ENCODE results near the gene AKAP17A.
"Not testable (repeated sequence)": the region's sequence is repeated elsewhere in the genome, so short reads cannot be mapped to it uniquely, and the experiment has no call there.

The AKAP17A gene

GRCh38 chrX:1610736-1611135 lies 19.3 kb downstream of the AKAP17A start:
- H3K4me1 ChIP-seq (ENCODE audit: control insufficient read depth, insufficient read depth, low read length) = no peaks in the 10 kb centered on the region
- no peaks in the 10 kb centered on the region for H3K36me3 ChIP-seq (ENCODE audit: control insufficient read depth, insufficient read depth, low read length)
- no peaks in the 10 kb centered on the region for H3K27me3 ChIP-seq (ENCODE audit: control insufficient read depth, insufficient read depth, low read length)
- no peak overlapping the region for H3K27ac ChIP-seq (ENCODE audit: low read depth, low read length)
- H3K9ac ChIP-seq (ENCODE audit: low read depth, low read length) = no peak overlapping the region
- no peak overlapping the region for H3K4me3 ChIP-seq (ENCODE audit: low read depth, low read length)
- no peaks in the 10 kb centered on the region for H3K9me3 ChIP-seq (ENCODE audit: control insufficient read depth, insufficient read depth, low read length)

GRCh38 chrX:1612641-1613286 lies 21.4 kb downstream of the AKAP17A start:
- no peaks in the 10 kb centered on the region for H3K4me1 ChIP-seq (ENCODE audit: control insufficient read depth, insufficient read depth, low read length)
- H3K9ac ChIP-seq (ENCODE audit: low read depth, low read length) = no peak overlapping the region
- no peaks in the 10 kb centered on the region for H3K36me3 ChIP-seq (ENCODE audit: control insufficient read depth, insufficient read depth, low read length)
- H3K27ac ChIP-seq (ENCODE audit: low read depth, low read length) = no peak overlapping the region
- H3K9me3 ChIP-seq (ENCODE audit: control insufficient read depth, insufficient read depth, low read length) = no peaks in the 10 kb centered on the region
- no peaks in the 10 kb centered on the region for H3K27me3 ChIP-seq (ENCODE audit: control insufficient read depth, insufficient read depth, low read length)
- no peak overlapping the region for H3K4me3 ChIP-seq (ENCODE audit: low read depth, low read length)

- no peaks in the 10 kb centered on the region for H3K36me3 ChIP-seq (ENCODE audit: control insufficient read depth, insufficient read depth, low read length)
- no peak within 1 kb of the TSS for H3K27ac ChIP-seq (ENCODE audit: low read depth, low read length)
- no peaks in the 10 kb centered on the region for H3K4me1 ChIP-seq (ENCODE audit: control insufficient read depth, insufficient read depth, low read length)
- no peaks in the 10 kb centered on the region for H3K27me3 ChIP-seq (ENCODE audit: control insufficient read depth, insufficient read depth, low read length)
- no peak within 1 kb of the TSS for H3K4me3 ChIP-seq (ENCODE audit: low read depth, low read length)
- H3K9ac ChIP-seq (ENCODE audit: low read depth, low read length) = no peak within 1 kb of the TSS
- no peaks in the 10 kb centered on the region for H3K9me3 ChIP-seq (ENCODE audit: control insufficient read depth, insufficient read depth, low read length)
Measured at GRCh38 chrX:1614927-1615326, 23.5 kb downstream of the AKAP17A start, which contains the start of gene ASMT. Gene ASMT, plus strand, starts transcription at chrX:1615059. Its CDS starts 141 bp downstream, at chrX:1615200.

DNA sequence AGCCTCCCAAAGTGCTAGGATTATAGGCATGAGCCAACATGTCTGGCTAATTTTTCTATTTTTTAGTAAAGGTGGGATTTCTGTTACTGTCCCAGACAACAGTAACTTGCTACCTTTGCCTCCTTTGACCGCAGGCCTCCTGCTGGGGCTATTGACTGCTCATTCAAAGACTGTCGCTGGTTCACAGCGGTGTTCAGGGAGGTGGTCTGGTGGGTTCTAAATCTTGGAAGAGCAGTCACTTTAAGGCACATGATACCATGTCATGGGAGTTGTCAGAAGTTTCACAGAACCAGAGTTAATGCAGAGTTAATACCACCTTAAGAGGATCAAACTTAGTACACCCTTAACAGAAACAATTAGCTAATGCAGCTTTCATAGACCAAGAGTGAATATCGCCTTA lies 27.3 kb downstream of the AKAP17A start:
- Histone ChIP-seq H3K27ac (ENCODE audit: low read depth, low read length) (no peak overlapping the region), H3K4me1 (ENCODE audit: control insufficient read depth, insufficient read depth, low read length) (no peaks in the 10 kb centered on the region), H3K9ac (ENCODE audit: low read depth, low read length) (no peak overlapping the region), H3K27me3 (ENCODE audit: control insufficient read depth, insufficient read depth, low read length) (no peaks in the 10 kb centered on the region), H3K9me3 (ENCODE audit: control insufficient read depth, insufficient read depth, low read length) (no peaks in the 10 kb centered on the region), H3K4me3 (ENCODE audit: low read depth, low read length) (no peak overlapping the region), H3K36me3 (ENCODE audit: control insufficient read depth, insufficient read depth, low read length) (no peaks in the 10 kb centered on the region)

GRCh38 chrX:1623691-1624090 lies 32.3 kb downstream of the AKAP17A start:
- Histone ChIP-seq H3K4me3 (ENCODE audit: low read depth, low read length) (no peak overlapping the region), H3K9ac (ENCODE audit: low read depth, low read length) (no peak overlapping the region), H3K27me3 (ENCODE audit: control insufficient read depth, insufficient read depth, low read length) (no peaks in the 10 kb centered on the region), H3K27ac (ENCODE audit: low read depth, low read length) (no peak overlapping the region), H3K36me3 (ENCODE audit: control insufficient read depth, insufficient read depth, low read length) (no peaks in the 10 kb centered on the region), H3K4me1 (ENCODE audit: control insufficient read depth, insufficient read depth, low read length) (no peaks in the 10 kb centered on the region), H3K9me3 (ENCODE audit: control insufficient read depth, insufficient read depth, low read length) (no peaks in the 10 kb centered on the region)

- H3K9ac ChIP-seq (ENCODE audit: low read depth, low read length); H3K27ac ChIP-seq (ENCODE audit: low read depth, low read length); H3K4me1 ChIP-seq (ENCODE audit: control insufficient read depth, insufficient read depth, low read length); H3K27me3 ChIP-seq (ENCODE audit: control insufficient read depth, insufficient read depth, low read length); H3K4me3 ChIP-seq (ENCODE audit: low read depth, low read length); H3K36me3 ChIP-seq (ENCODE audit: control insufficient read depth, insufficient read depth, low read length); H3K9me3 ChIP-seq (ENCODE audit: control insufficient read depth, insufficient read depth, low read length): not testable (repeated sequence)
Measured at GRCh38 chrX:1624158-1624860, 32.9 kb downstream of the AKAP17A start.

DNA sequence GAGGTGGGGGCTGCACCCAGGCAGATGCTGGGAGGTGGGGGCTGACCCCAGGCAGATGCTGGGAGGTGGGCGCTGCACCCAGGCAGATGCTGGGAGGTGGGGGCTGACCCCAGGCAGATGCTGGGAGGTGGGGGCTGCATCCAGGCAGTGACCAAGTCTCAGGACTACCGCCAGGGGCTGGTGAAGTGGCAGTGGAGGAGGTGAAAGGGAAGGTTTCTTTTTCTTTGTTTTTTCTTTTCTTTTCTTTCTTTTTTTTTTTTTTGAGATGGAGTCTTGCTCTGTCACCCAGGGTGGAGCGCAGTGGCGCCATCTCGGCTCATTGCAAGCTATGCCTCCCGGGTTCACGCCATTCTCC lies 33.4 kb downstream of the AKAP17A start:
- not testable (repeated sequence) for H3K4me1 ChIP-seq (ENCODE audit: control insufficient read depth, insufficient read depth, low read length); H3K27ac ChIP-seq (ENCODE audit: low read depth, low read length); H3K36me3 ChIP-seq (ENCODE audit: control insufficient read depth, insufficient read depth, low read length); H3K9me3 ChIP-seq (ENCODE audit: control insufficient read depth, insufficient read depth, low read length); H3K27me3 ChIP-seq (ENCODE audit: control insufficient read depth, insufficient read depth, low read length); H3K4me3 ChIP-seq (ENCODE audit: low read depth, low read length); H3K9ac ChIP-seq (ENCODE audit: low read depth, low read length)

DNA sequence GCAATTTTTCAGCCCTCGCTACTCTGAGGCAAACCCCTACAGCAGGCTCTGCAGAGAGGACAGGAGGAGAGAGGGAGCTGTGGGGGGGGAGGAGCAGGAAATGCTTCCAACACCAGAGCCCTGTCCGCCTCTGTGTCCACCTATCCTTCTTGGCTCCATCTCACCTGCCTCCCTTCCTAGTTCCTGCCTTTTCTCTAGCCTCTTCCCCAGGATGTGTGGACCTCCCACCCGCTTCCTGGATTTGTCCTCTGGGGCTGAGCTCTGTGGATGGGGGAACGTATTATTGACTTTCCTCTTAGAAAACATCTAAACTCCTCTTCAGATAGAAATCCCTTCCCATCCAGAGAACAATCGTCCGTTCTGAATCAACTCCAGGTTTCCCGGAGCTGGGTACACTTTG lies 37.8 kb downstream of the AKAP17A start:
- Histone ChIP-seq H3K9me3 (ENCODE audit: control insufficient read depth, insufficient read depth, low read length) (no peaks in the 10 kb centered on the region), H3K9ac (ENCODE audit: low read depth, low read length) (no peak overlapping the region), H3K27ac (ENCODE audit: low read depth, low read length) (no peak overlapping the region), H3K4me3 (ENCODE audit: low read depth, low read length) (no peak overlapping the region), H3K4me1 (ENCODE audit: control insufficient read depth, insufficient read depth, low read length) (no peaks in the 10 kb centered on the region), H3K27me3 (ENCODE audit: control insufficient read depth, insufficient read depth, low read length) (no peaks in the 10 kb centered on the region), H3K36me3 (ENCODE audit: control insufficient read depth, insufficient read depth, low read length) (no peaks in the 10 kb centered on the region)

GRCh38 chrX:1646009-1646408 lies 54.6 kb downstream of the AKAP17A start:
- H3K9me3 ChIP-seq (ENCODE audit: control insufficient read depth, insufficient read depth, low read length) = peaks cover 14% of the 10 kb centered on the region
- H3K36me3 ChIP-seq (ENCODE audit: control insufficient read depth, insufficient read depth, low read length) = no peaks in the 10 kb centered on the region
- H3K9ac ChIP-seq (ENCODE audit: low read depth, low read length) = no peak overlapping the region
- H3K27me3 ChIP-seq (ENCODE audit: control insufficient read depth, insufficient read depth, low read length) = no peaks in the 10 kb centered on the region
- H3K4me1 ChIP-seq (ENCODE audit: control insufficient read depth, insufficient read depth, low read length) = no peaks in the 10 kb centered on the region
- H3K27ac ChIP-seq (ENCODE audit: low read depth, low read length) = no peak overlapping the region
- H3K4me3 ChIP-seq (ENCODE audit: low read depth, low read length) = no peak overlapping the region

GRCh38 chrX:1649621-1650020 lies 58.2 kb downstream of the AKAP17A start:
- peak overlapping the region; percentile 59 for H3K27ac ChIP-seq (ENCODE audit: low read depth, low read length)
- H3K27me3 ChIP-seq (ENCODE audit: control insufficient read depth, insufficient read depth, low read length) = no peaks in the 10 kb centered on the region
- no peak overlapping the region for H3K9ac ChIP-seq (ENCODE audit: low read depth, low read length)
- no peaks in the 10 kb centered on the region for H3K36me3 ChIP-seq (ENCODE audit: control insufficient read depth, insufficient read depth, low read length)
- H3K9me3 ChIP-seq (ENCODE audit: control insufficient read depth, insufficient read depth, low read length) = peaks cover 9% of the 10 kb centered on the region; the same call in 1 of the 2 replicates
- no peaks in the 10 kb centered on the region for H3K4me1 ChIP-seq (ENCODE audit: control insufficient read depth, insufficient read depth, low read length)
- H3K4me3 ChIP-seq (ENCODE audit: low read depth, low read length) = peak overlapping the region; percentile 17; the same call in 1 of the 2 replicates
